IMR-90 (cell line): Measurements from ENCODE around the gene ARRDC1. TPM values are rescaled to one million over a fixed set of nuclear protein-coding genes. Genes with fewer than 3 reads are reported as not detected.

Experiments used
- ATAC-seq: fragments of 200-7000 bp; cut with Tn5 transposase; 2 replicates; pipeline ENCODE4 v1.9.1; 2020; ENCODE audit warnings: low read depth, mild to moderate bottlenecking, moderate library complexity
- BruUV-seq: library from RNA; stranded (reverse); fragments of 400-500 nt; replicated peaks from 2 replicates; lab custom pipeline; 2021; lab: Mats Ljungman, UMichigan
- CTCF ChIA-PET: fragments of 300-600 bp; formaldehyde crosslinking; extraction: SDS; loops from one replicate; lab custom pipeline; 2021; ENCODE audit warnings: antibody characterized with exemption; lab: Yijun Ruan, JAX
- POLR2A ChIA-PET: fragments of 300-600 bp; sonication (Branson Sonifier 250); formaldehyde crosslinking; loops from one replicate; lab custom pipeline; 2022; ENCODE audit warnings: antibody characterized with exemption; ENCODE audit not compliant: unreplicated experiment; lab: Charles Lee
- DNase-seq: peaks from one replicate; pipeline ENCODE4 v3.0.0; 2013
- H2AFZ ChIP-seq: replicated peaks from 2 replicates; pipeline ENCODE3; 2013; ENCODE audit warnings: low read length, mild to moderate bottlenecking; ENCODE audit not compliant: poor library complexity
- H2AK5ac ChIP-seq: 2 replicates; pipeline ENCODE4 v1.6.1; 2013; ENCODE audit warnings: low read depth, low read length, inconsistent platforms
- H2AK9ac ChIP-seq: replicated peaks from 2 replicates; pipeline ENCODE3; 2013; ENCODE audit warnings: mild to moderate bottlenecking, low read depth, low read length, moderate library complexity; ENCODE audit not compliant: poor library complexity
- H2BK120ac ChIP-seq: 2 replicates; pipeline ENCODE4 v1.6.1; 2013; ENCODE audit warnings: low read depth, low read length, inconsistent platforms
- H2BK15ac ChIP-seq: 3 replicates; pipeline ENCODE4 v1.6.1; 2013; ENCODE audit warnings: low read depth, low read length, inconsistent platforms
- H2BK20ac ChIP-seq: 2 replicates; pipeline ENCODE4 v1.6.1; 2013; ENCODE audit warnings: low read depth, mild to moderate bottlenecking, inconsistent platforms, low read length, moderate library complexity
- H2BK5ac ChIP-seq: 2 replicates; pipeline ENCODE4 v1.6.1; 2013; ENCODE audit warnings: mild to moderate bottlenecking, low read depth, low read length, inconsistent platforms; ENCODE audit not compliant: poor library complexity, severe bottlenecking
- H3K14ac ChIP-seq: replicated peaks from 2 replicates; pipeline ENCODE4 v1.6.1; 2013; ENCODE audit warnings: low read depth, low read length, inconsistent platforms
- H3K18ac ChIP-seq: 2 replicates; pipeline ENCODE4 v1.6.1; 2013; ENCODE audit warnings: low read depth, low read length, control low read depth
- H3K23ac ChIP-seq: 2 replicates; pipeline ENCODE4 v1.6.1; 2013; ENCODE audit warnings: low read depth, low read length, inconsistent platforms
- H3K27ac ChIP-seq: 2 replicates; pipeline ENCODE4 v1.5.1; 2013; ENCODE audit warnings: mild to moderate bottlenecking, control low read depth, low read length; ENCODE audit not compliant: insufficient read depth
- H3K27me3 ChIP-seq: 2 replicates; pipeline ENCODE4 v1.6.1; 2013; ENCODE audit warnings: low read length; ENCODE audit not compliant: control insufficient read depth, insufficient read depth
- H3K36me3 ChIP-seq: 2 replicates; pipeline ENCODE4 v1.6.1; 2013; ENCODE audit warnings: low read length, mixed read lengths; ENCODE audit not compliant: control insufficient read depth, insufficient read depth
- H3K4ac ChIP-seq: 2 replicates; pipeline ENCODE4 v1.6.1; 2013; ENCODE audit warnings: low read depth, low read length, inconsistent platforms
- H3K4me1 ChIP-seq: 2 replicates; pipeline ENCODE4 v1.6.1; 2013; ENCODE audit warnings: low read length, mixed read lengths; ENCODE audit not compliant: control insufficient read depth, insufficient read depth
- H3K4me2 ChIP-seq: 2 replicates; pipeline ENCODE4 v1.6.1; 2013; ENCODE audit warnings: low read depth, mild to moderate bottlenecking, control low read depth, low read length, moderate library complexity
- H3K4me3 ChIP-seq: 2 replicates; pipeline ENCODE4 v1.5.1; 2013; ENCODE audit warnings: low read depth, mild to moderate bottlenecking, control low read depth, low read length, moderate library complexity; ENCODE audit not compliant: insufficient read depth
- H3K56ac ChIP-seq: 2 replicates; pipeline ENCODE4 v1.6.1; 2013; ENCODE audit warnings: low read length, inconsistent platforms; ENCODE audit not compliant: insufficient read depth; ENCODE audit errors: extremely low read depth
- H3K79me1 ChIP-seq, 2 experiments: 2 replicates each; pipeline ENCODE4 v1.6.1; 2013; ENCODE audit warnings: low read length in 2 of 2, inconsistent platforms in 1 of 2, low read depth in 1 of 2
- H3K9ac ChIP-seq: 2 replicates; pipeline ENCODE4 v1.6.1; 2013; ENCODE audit warnings: low read depth, low read length, control low read depth
- H3K9me1 ChIP-seq: 2 replicates; pipeline ENCODE4 v1.6.1; 2013; ENCODE audit warnings: low read length, inconsistent platforms; ENCODE audit not compliant: insufficient read depth
- H3K9me3 ChIP-seq: 2 replicates; pipeline ENCODE4 v1.6.1; 2013; ENCODE audit warnings: low read length; ENCODE audit not compliant: control insufficient read depth, insufficient read depth
- H4K20me1 ChIP-seq: 2 replicates; pipeline ENCODE4 v1.6.1; 2013; ENCODE audit warnings: low read length, inconsistent platforms; ENCODE audit not compliant: insufficient read depth
- H4K5ac ChIP-seq: 2 replicates; pipeline ENCODE4 v1.6.1; 2013; ENCODE audit warnings: mild to moderate bottlenecking, low read depth, low read length, control low read depth
- H4K8ac ChIP-seq, 2 experiments: 2 replicates each; pipeline ENCODE4 v1.6.1; 2013; ENCODE audit warnings: low read depth in 2 of 2, low read length in 2 of 2, control low read depth in 1 of 2, inconsistent platforms in 1 of 2
- H4K91ac ChIP-seq: 2 replicates; pipeline ENCODE4 v1.6.1; 2013; ENCODE audit warnings: low read depth, low read length, inconsistent platforms; ENCODE audit not compliant: insufficient read depth
- BHLHE40 ChIP-seq: fragments of 150-350 bp; IDR thresholded peaks from 2 replicates; pipeline ENCODE4 v1.6.1; 2016; ENCODE audit warnings: mild to moderate bottlenecking, low read depth, low read length
- CEBPB ChIP-seq: IDR thresholded peaks from 2 replicates; pipeline ENCODE4 v1.6.1; 2012; ENCODE audit warnings: low read depth, low read length, improper control_type of control experiment
- CHD1 ChIP-seq: IDR thresholded peaks from 2 replicates; pipeline ENCODE4 v1.6.1; 2012; ENCODE audit warnings: low read depth, low read length, improper control_type of control experiment
- FOS ChIP-seq: fragments of 150-350 bp; IDR thresholded peaks from 2 replicates; pipeline ENCODE4 v1.6.1; 2016; ENCODE audit warnings: low read depth, low read length
- MAFK ChIP-seq: IDR thresholded peaks from 2 replicates; pipeline ENCODE4 v1.6.1; 2012; ENCODE audit warnings: low read depth, low read length, improper control_type of control experiment
- MAZ ChIP-seq: IDR thresholded peaks from 2 replicates; pipeline ENCODE4 v1.6.1; 2012; ENCODE audit warnings: low read depth, mild to moderate bottlenecking, low read length, improper control_type of control experiment, moderate library complexity, borderline replicate concordance
- MXI1 ChIP-seq: IDR thresholded peaks from 2 replicates; pipeline ENCODE4 v1.6.1; 2012; ENCODE audit warnings: low read depth, mild to moderate bottlenecking, low read length, moderate library complexity, borderline replicate concordance
- NFE2L2 ChIP-seq: fragments of 150-350 bp; IDR thresholded peaks from 2 replicates; pipeline ENCODE4 v1.6.1; 2016; ENCODE audit warnings: low read depth, mild to moderate bottlenecking, low read length
- POLR2A ChIP-seq: IDR thresholded peaks from 2 replicates; pipeline ENCODE4 v1.6.1; 2012; ENCODE audit warnings: mild to moderate bottlenecking, low read depth, low read length
- RAD21 ChIP-seq: IDR thresholded peaks from 2 replicates; pipeline ENCODE4 v1.6.1; 2012; ENCODE audit warnings: low read length, improper control_type of control experiment
- RCOR1 ChIP-seq: IDR thresholded peaks from 2 replicates; pipeline ENCODE4 v1.6.1; 2012; ENCODE audit warnings: mild to moderate bottlenecking, low read length, improper control_type of control experiment; ENCODE audit not compliant: insufficient replicate concordance
- RFX5 ChIP-seq: IDR thresholded peaks from 2 replicates; pipeline ENCODE4 v1.8.0; 2012; ENCODE audit warnings: low read depth, mild to moderate bottlenecking, low read length, moderate library complexity
- SMC3 ChIP-seq: fragments of 150-350 bp; IDR thresholded peaks from 2 replicates; pipeline ENCODE4 v1.6.1; 2016; ENCODE audit warnings: low read depth, mild to moderate bottlenecking, antibody characterized with exemption, low read length, moderate library complexity
- USF2 ChIP-seq: fragments of 150-350 bp; IDR thresholded peaks from 2 replicates; pipeline ENCODE4 v1.6.1; 2017; ENCODE audit warnings: mild to moderate bottlenecking, antibody characterized with exemption, low read length, low read depth
- WGBS, 2 experiments: methylation state at CpG; one replicate each; pipeline versions ENCODE4 v1.1.5 to v1.1.7; 2013; ENCODE audit warnings: missing lambda C conversion rate in 2 of 2; ENCODE audit not compliant: insufficient read length in 1 of 2; ENCODE audit errors: extremely low coverage in 2 of 2; 5-methylcytosine and 5-hydroxymethylcytosine counted together
- dilution Hi-C: fragments of 300-500 bp; cut with HindIII; formaldehyde crosslinking; loops from one replicate; pipeline ENCODE4 v1.14.3; 2018; ENCODE audit warnings: low sequenced_read_pairs; ENCODE audit not compliant: unreplicated experiment
- in situ Hi-C: fragments of 300-500 bp; cut with MboI; formaldehyde crosslinking; loops from 3 replicates; pipeline ENCODE4 v1.14.3; 2019; ENCODE audit warnings: low sequenced_read_pairs, inconsistent platforms, mixed read lengths
- intact Hi-C: fragments of 100-400 bp; cut with micrococcal nuclease; formaldehyde crosslinking; loops from 2 replicates; pipeline ENCODE4 v1.10.0; 2022
- polyA plus RNA-seq, 3 experiments: library from polyadenylated mRNA; depleted of rRNA; stranded (reverse); fragments of >200 nt; gene quantifications; 2 replicates each; pipeline ENCODE4 v1.2.3, GENCODE V29; 2012; ENCODE audit warnings: low replicate concordance in 1 of 3
- total RNA-seq: library from RNA; depleted of rRNA; stranded (reverse); fragments of >200 nt; gene quantifications from 2 replicates; pipeline ENCODE4 v1.2.3, GENCODE V29; 2012
- TF ChIP-seq, protein P1 (sequence below): conservative IDR thresholded peaks from 2 replicates; pipeline ENCODE4 v1.5.1; 2012; ENCODE audit warnings: mild to moderate bottlenecking, low read depth, low read length, improper control_type of control experiment
- TF ChIP-seq, protein P2 (sequence below): fragments of 150-350 bp; IDR thresholded peaks from 2 replicates; pipeline ENCODE4 v1.6.1; 2016; ENCODE audit warnings: low read depth, mild to moderate bottlenecking, low read length, moderate library complexity, borderline replicate concordance

ARRDC1 gene
- total and polyA plus RNA-seq, 2 of the 4 experiments (the other 2 are of a cell fraction) = 7.7 to 41.4 TPM

DNA sequence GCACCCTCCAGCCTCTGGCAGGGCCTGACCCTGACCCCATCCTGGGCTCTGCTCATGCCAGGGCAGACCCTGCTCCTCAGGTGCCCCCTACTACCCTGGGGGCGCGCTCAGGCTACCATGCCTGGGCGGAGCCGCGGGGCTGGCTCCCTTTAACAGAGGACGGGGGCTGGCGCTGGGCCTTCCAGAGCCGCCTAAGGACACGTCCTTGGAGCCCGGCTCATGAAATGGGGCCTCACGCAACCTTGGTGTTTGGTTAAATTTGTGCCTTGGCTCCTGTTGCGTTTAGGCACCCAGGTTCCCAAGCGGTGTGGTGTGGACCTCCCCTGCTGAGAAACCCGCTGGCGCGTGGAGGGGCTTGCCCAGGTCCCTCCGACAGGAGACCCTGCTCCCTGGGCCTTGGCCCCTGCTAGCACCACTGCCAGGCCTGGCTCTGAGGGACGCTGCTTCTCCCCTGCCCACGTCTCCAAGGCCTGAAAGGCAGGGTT, 9.9 kb downstream of the ARRDC1 start:
- Histone ChIP-seq H3K4me1 (peaks cover 17% of the 10 kb centered on the region), H4K5ac (no peak overlapping the region), H3K79me1 (peaks cover 23 to 64% of the 10 kb centered on the region in 2 experiments), H3K18ac (no peak overlapping the region), H2BK15ac (no peak overlapping the region), H3K27ac (no peak overlapping the region), H3K9me3 (no peaks in the 10 kb centered on the region), H4K8ac (no peak overlapping the region), H3K4me2 (no peak overlapping the region), H2BK120ac (no peak overlapping the region), H3K23ac (no peak overlapping the region), H3K36me3 (peaks cover 26% of the 10 kb centered on the region), H2AK9ac (no peak overlapping the region), H3K4me3 (no peak overlapping the region), H3K9ac (no peak overlapping the region), H2AFZ (no peak overlapping the region), H4K91ac (no peak overlapping the region), H2BK20ac (no peak overlapping the region), H2BK5ac (no peak overlapping the region), H3K9me1 (peaks cover 30% of the 10 kb centered on the region), H2AK5ac (no peak overlapping the region), H3K56ac (no peak overlapping the region), H3K27me3 (no peaks in the 10 kb centered on the region), H3K4ac (no peak overlapping the region), H4K20me1 (peaks cover 25% of the 10 kb centered on the region), H3K14ac (no peak overlapping the region)
- BruUV-seq = no TSS peak
- dilution Hi-C loops (no loop called here), in situ Hi-C loops (no loop called here), intact Hi-C loops (no loop called here)
- WGBS, 2 experiments = 95% methylated on average over 8 of the region's 19 CpGs; no CpG with 5 or more reads in 1 of the 2 experiments
- ChIA-PET CTCF (no interaction called here), POLR2A (no interaction called here)
- no peak for DNase-seq
- ATAC-seq = no peak
- TF ChIP-seq MAFK = no peak
- no peak for TF ChIP-seq NFE2L2
- TF ChIP-seq RAD21 = no peak
- TF ChIP-seq, protein P1, sequence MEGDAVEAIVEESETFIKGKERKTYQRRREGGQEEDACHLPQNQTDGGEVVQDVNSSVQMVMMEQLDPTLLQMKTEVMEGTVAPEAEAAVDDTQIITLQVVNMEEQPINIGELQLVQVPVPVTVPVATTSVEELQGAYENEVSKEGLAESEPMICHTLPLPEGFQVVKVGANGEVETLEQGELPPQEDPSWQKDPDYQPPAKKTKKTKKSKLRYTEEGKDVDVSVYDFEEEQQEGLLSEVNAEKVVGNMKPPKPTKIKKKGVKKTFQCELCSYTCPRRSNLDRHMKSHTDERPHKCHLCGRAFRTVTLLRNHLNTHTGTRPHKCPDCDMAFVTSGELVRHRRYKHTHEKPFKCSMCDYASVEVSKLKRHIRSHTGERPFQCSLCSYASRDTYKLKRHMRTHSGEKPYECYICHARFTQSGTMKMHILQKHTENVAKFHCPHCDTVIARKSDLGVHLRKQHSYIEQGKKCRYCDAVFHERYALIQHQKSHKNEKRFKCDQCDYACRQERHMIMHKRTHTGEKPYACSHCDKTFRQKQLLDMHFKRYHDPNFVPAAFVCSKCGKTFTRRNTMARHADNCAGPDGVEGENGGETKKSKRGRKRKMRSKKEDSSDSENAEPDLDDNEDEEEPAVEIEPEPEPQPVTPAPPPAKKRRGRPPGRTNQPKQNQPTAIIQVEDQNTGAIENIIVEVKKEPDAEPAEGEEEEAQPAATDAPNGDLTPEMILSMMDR = no peak
- TF ChIP-seq FOS = no peak
- no peak for TF ChIP-seq MAZ
- no peak for TF ChIP-seq POLR2A
- TF ChIP-seq USF2 = no peak
- no peak for TF ChIP-seq RCOR1
- no peak for TF ChIP-seq CHD1
- TF ChIP-seq CEBPB = no peak
- no peak for TF ChIP-seq BHLHE40
- TF ChIP-seq MXI1 = no peak
- no peak for TF ChIP-seq SMC3
- no peak for TF ChIP-seq RFX5
- TF ChIP-seq, protein P2, sequence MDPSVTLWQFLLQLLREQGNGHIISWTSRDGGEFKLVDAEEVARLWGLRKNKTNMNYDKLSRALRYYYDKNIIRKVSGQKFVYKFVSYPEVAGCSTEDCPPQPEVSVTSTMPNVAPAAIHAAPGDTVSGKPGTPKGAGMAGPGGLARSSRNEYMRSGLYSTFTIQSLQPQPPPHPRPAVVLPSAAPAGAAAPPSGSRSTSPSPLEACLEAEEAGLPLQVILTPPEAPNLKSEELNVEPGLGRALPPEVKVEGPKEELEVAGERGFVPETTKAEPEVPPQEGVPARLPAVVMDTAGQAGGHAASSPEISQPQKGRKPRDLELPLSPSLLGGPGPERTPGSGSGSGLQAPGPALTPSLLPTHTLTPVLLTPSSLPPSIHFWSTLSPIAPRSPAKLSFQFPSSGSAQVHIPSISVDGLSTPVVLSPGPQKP = no peak
